Stimulated activated CD8-positive, alpha-beta memory T cell treated with anti-CD3 and anti-CD28 coated beads, Interleukin-12 subunit alpha, Interleukin-12 subunit beta, amount 100 ng/mL, for 24 hours (primary cell): ENCODE measurements around the gene PALM2AKAP2.

ENCODE experiments used
- DNase-seq: peaks from one replicate; pipeline ENCODE4 v3.0.0-alpha.2; 2020; ENCODE audit errors: extremely low read depth

Gene PALM2AKAP2

GRCh38 chr9:109779711-109780452, at the start of gene PALM2AKAP2:
PALM2AKAP2 (plus strand) TSS chr9:109780198; CDS start chr9:109780489, 291 bp downstream.
- DNase-seq = no peak

DNA sequence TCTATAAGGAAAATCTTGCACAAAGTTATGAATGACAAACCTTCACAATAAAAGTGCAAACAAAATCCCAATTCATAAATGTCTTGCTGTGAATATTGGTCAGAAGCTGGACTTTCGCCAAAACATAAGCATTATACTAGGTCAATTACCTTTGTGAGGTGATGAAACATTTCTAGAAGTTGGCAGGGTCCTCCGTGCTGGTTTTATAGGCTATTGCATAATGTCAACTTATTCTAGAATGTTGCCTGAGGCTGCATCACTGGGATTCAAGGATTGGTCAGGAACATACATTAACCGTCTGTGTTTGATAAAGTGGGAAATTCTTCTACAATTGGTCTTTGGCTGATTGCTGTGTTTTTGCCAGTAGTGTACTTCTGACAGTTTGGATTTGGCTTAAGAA, 49.8 kb upstream of the PALM2AKAP2 start:
- DNase-seq = no peak

- DNase-seq = no peak
These were observed 46.3 kb upstream of the PALM2AKAP2 start for GRCh38 chr9:109733690-109734089.

- DNase-seq = no peak
These were observed 45.2 kb upstream of the PALM2AKAP2 start for GRCh38 chr9:109734814-109735213.

DNA sequence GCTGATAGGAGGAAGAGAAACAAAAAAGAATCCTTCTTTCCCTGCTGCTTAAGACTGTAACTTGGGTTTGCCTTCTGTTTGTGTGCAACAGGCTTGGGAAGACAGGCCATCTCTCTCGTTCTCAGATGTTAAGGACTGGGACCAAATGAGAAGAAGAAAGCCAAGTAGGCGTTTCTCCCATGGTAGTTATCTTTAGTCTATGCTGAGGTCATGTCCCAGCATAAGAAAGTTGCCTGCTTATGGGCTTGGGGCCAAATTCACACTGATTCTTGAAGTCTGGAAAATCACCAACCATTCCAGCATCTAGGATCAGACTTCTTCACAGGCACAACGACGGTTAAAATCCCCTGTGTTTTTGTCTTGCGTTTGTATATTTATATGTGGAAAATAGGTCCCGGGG, 44.2 kb upstream of the PALM2AKAP2 start:
- no peak for DNase-seq

- DNase-seq = no peak
These were observed 42.7 kb upstream of the PALM2AKAP2 start for GRCh38 chr9:109737295-109737694.

DNA sequence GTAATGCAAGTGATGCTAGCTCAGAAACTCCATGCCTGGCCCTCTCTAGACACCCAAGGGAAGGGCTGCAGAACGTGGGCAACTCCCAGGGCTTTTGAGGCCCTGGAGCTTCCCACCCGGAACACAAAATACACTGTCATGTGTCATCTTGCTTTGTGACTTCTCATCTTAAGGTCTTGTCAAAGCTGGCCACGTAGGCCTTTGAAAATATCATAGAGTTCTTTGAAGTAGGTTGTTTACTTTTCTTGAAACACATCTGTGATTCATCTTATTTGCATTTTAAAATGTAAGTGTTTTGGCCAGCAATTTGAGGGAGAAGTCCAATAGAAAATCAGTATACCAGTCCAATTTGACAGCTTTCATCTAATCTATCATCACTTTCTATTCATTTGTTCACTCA, 40.2 kb upstream of the PALM2AKAP2 start:
- DNase-seq = no peak

DNA sequence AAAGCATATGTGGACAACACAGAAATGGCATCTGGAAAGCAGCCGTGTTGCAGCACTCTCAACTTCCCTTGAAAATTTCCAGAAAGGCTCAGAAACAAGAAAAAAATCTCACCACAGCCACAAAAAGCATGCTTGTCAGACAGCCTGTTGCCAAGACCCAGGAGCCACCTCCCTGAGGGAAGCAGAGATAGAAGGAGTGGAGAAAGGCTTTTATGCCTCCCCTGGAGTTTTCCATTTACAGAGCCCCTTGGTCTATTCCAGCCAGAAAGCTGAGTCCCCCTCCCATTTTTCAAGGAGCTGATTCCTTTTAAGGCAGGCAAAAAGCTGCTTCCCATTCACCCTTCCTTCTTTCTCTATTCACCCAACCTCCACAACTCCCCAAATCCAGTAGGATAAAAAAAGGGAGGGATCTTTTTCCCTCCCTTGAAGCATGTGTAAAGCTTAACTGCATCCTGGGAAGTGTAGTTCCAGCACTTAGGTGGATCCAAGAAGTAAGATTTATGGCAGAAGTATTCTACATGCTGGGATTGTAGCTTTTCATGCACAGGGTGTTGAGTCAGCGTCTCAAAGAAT, 37.1 kb upstream of the PALM2AKAP2 start:
- DNase-seq = no peak

- DNase-seq = no peak
These were observed 36.3 kb upstream of the PALM2AKAP2 start for GRCh38 chr9:109743696-109744095.

GRCh38 chr9:109745335-109746283, 34.4 kb upstream of the PALM2AKAP2 start:
- no peak for DNase-seq

- no peak for DNase-seq
These were observed 28.7 kb upstream of the PALM2AKAP2 start for GRCh38 chr9:109751253-109751652.

GRCh38 chr9:109753308-109753707, 26.7 kb upstream of the PALM2AKAP2 start:
- no peak for DNase-seq

- DNase-seq = no peak
These were observed 25.0 kb upstream of the PALM2AKAP2 start for GRCh38 chr9:109755040-109755439.

GRCh38 chr9:109759589-109759988, 20.4 kb upstream of the PALM2AKAP2 start:
- no peak for DNase-seq

GRCh38 chr9:109765278-109765677, 14.7 kb upstream of the PALM2AKAP2 start:
- DNase-seq = no peak

GRCh38 chr9:109765830-109766229, 14.2 kb upstream of the PALM2AKAP2 start:
- no peak for DNase-seq

DNA sequence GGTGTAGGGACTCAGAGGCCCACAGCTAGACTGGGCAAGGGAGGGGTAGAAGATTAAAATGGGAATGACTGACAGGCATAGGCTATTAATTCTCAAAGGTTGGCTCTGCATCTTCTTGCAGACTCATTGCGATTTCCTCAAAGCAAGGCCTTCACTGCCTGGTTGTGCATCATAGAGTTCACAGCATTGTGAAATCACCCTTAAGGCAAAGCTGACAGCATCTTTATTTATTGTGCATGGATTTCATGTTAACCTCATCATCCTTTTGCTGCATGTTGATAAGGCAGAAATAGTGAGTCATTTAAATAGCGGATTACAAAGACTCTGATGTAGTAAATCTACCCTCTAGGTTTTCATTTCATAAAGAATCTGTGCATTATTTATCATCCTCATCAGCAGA, 13.6 kb upstream of the PALM2AKAP2 start:
- DNase-seq = no peak

GRCh38 chr9:109767404-109767803, 12.6 kb upstream of the PALM2AKAP2 start:
- DNase-seq = no peak

GRCh38 chr9:109767814-109768213, 12.2 kb upstream of the PALM2AKAP2 start:
- no peak for DNase-seq

DNA sequence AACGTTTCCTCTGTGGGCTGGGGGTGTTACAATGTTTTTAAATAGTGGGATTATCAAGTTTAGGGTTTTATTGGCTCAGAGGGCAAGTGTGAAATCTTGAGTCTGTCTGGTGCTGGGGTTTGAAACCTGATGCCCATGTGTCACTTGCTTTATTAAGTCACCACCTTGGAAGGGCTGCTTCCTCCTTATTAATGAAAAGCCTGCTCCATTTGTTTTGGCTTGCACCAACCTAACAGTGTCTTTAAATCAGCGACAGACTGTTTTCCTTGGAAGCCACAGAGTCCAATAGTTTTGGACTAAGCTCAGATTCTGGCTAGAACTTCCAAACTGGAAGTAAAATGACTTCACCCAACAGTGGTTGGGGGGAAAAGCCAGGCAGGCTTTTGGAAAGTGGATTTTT, 10.7 kb upstream of the PALM2AKAP2 start:
- no peak for DNase-seq

DNA sequence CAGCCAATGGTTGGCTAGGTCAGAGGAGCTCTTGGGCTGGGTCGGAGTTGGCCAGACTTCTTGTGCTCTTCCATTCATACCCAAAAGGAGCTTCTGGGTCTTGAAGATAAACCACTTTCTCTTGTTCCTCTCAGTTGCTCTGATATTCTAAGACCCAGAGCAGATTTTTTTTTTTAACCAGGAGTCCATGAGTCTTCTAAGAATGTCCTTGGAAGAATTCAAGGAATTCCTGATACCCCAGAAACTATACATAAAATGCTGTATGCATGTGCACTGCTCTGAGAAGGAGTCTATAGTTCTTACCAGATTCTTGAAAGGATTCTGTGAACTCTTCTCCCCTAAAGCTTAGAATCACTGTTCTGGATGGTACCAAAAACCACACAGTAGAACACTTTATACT, 9.9 kb upstream of the PALM2AKAP2 start:
- no peak for DNase-seq

GRCh38 chr9:109771087-109771486, 8.9 kb upstream of the PALM2AKAP2 start:
- no peak for DNase-seq
